ENCODE results near the gene GPC4. TPM values are rescaled to one million over a fixed set of nuclear protein-coding genes. Genes with fewer than 3 reads are reported as not detected.

The GPC4 gene
- total RNA-seq (1 to 10 TPM in 1 of 2 donors, under 1 TPM in 1; 0.23 to 1.3 TPM), polyA plus RNA-seq (1 to 10 TPM in 1 of 2 donors, under 1 TPM in 1; 0.39 to 1.0 TPM)

- Histone ChIP-seq H3K4me3 (ENCODE audit: low read depth in 1 of 3, low read length in 3 of 3) (peak within 1 kb of the TSS in 2 of 3 donors; percentile 26 to 45), H3K9me3 (ENCODE audit: control insufficient read depth in 4 of 4, low read length in 3 of 4) (peaks cover 0 to 3% (median 0%) of the 10 kb centered on the region in 4 donors), H3K27me3 (ENCODE audit: control insufficient read depth in 4 of 4, insufficient read depth in 4 of 4, low read length in 3 of 4) (peaks cover 0 to 5% (median 1%) of the 10 kb centered on the region in 4 donors), H3K4me1 (ENCODE audit: control insufficient read depth in 4 of 4, insufficient read depth in 4 of 4, low read length in 3 of 4) (peaks cover 3 to 14% (median 4%) of the 10 kb centered on the region in 4 donors), H3K36me3 (ENCODE audit: control insufficient read depth in 4 of 4, insufficient read depth in 3 of 4, low read depth in 1 of 4, low read length in 3 of 4) (no peaks in the 10 kb centered on the region), H3K27ac (ENCODE audit: low read depth in 1 of 2, low read length in 2 of 2) (no peak within 1 kb of the TSS), H3K9ac (ENCODE audit: low read depth in 1 of 2, low read length in 2 of 2) (no peak within 1 kb of the TSS)
- no peak for TF ChIP-seq JUND (IDR thresholded peaks at IDR 0.05)
- no peak for TF ChIP-seq FOXA2 (IDR thresholded peaks at IDR 0.05)
- TF ChIP-seq, protein P1, sequence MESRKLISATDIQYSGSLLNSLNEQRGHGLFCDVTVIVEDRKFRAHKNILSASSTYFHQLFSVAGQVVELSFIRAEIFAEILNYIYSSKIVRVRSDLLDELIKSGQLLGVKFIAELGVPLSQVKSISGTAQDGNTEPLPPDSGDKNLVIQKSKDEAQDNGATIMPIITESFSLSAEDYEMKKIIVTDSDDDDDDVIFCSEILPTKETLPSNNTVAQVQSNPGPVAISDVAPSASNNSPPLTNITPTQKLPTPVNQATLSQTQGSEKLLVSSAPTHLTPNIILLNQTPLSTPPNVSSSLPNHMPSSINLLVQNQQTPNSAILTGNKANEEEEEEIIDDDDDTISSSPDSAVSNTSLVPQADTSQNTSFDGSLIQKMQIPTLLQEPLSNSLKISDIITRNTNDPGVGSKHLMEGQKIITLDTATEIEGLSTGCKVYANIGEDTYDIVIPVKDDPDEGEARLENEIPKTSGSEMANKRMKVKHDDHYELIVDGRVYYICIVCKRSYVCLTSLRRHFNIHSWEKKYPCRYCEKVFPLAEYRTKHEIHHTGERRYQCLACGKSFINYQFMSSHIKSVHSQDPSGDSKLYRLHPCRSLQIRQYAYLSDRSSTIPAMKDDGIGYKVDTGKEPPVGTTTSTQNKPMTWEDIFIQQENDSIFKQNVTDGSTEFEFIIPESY (IDR thresholded peaks at IDR 0.05): no peak
- no peak for TF ChIP-seq FOXA1 (IDR thresholded peaks at IDR 0.05)
- no peak for TF ChIP-seq SP1 (IDR thresholded peaks at IDR 0.05)
- no peak for TF ChIP-seq TAF1 (conservative IDR thresholded peaks at IDR 0.05)
- no peak for TF ChIP-seq CTCF (IDR thresholded peaks at IDR 0.05; ENCODE audit: low read depth, low read length, missing input control)
- no peak for TF ChIP-seq EGR1 (IDR thresholded peaks at IDR 0.05; ENCODE audit: low read depth in 2 of 2)
- TF ChIP-seq GABPA (IDR thresholded peaks at IDR 0.05 in 1 of 2, conservative IDR thresholded peaks at IDR 0.05 in 1 of 2): no peak
- TF ChIP-seq RAD21 (IDR thresholded peaks at IDR 0.05): no peak
- no peak for TF ChIP-seq NR2F2 (IDR thresholded peaks at IDR 0.05)
- TF ChIP-seq, protein P2, sequence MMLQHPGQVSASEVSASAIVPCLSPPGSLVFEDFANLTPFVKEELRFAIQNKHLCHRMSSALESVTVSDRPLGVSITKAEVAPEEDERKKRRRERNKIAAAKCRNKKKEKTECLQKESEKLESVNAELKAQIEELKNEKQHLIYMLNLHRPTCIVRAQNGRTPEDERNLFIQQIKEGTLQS (IDR thresholded peaks at IDR 0.05): no peak
- no peak for TF ChIP-seq MAX (IDR thresholded peaks at IDR 0.05)
- no peak for TF ChIP-seq HNF4A (conservative IDR thresholded peaks at IDR 0.05)
- no peak for TF ChIP-seq RXRA (IDR thresholded peaks at IDR 0.05)
- no peak for TF ChIP-seq HNF4G (IDR thresholded peaks at IDR 0.05)
- no peak for TF ChIP-seq REST (IDR thresholded peaks at IDR 0.05)
- no peak for TF ChIP-seq YY1 (IDR thresholded peaks at IDR 0.05)
- DNase-seq (ENCODE audit: low spot score): no peak
- 2% methylated on average over 88 of the region's 90 CpGs for WGBS
These were observed at the start of gene GPC4 for GRCh38 chrX:133415276-133416105. TSS of gene GPC4 (minus strand) at chrX:133415489. CDS start at chrX:133414965, 524 bp downstream.
